HCT116 (cell line): ENCODE measurements around the gene STK32C. TPM values are rescaled to one million over a fixed set of nuclear protein-coding genes. Genes with fewer than 3 reads are reported as not detected.

Source experiments
- ATAC-seq: fragments of 200-7000 bp; cut with Tn5 transposase; 2 replicates; pipeline ENCODE4 v1.9.1; 2020; ENCODE audit warnings: mild to moderate bottlenecking, moderate library complexity
- BruUV-seq: library from RNA; stranded (reverse); fragments of 400-500 nt; replicated peaks from 2 replicates; lab custom pipeline; 2021; lab: Mats Ljungman, UMichigan
- CTCF ChIA-PET: fragments of 300-600 bp; sonication (Branson Sonifier 250); formaldehyde crosslinking; loops from one replicate; lab custom pipeline; 2021; ENCODE audit warnings: antibody characterized with exemption; lab: Charles Lee
- POLR2A ChIA-PET: fragments of 300-600, 350-600 bp; sonication (Branson Sonifier 250); formaldehyde crosslinking; loops from one replicate; lab custom pipeline; 2021; ENCODE audit warnings: antibody characterized with exemption; lab: Charles Lee
- RAD21 ChIA-PET, 2 experiments: fragments of 300-600 bp; sonication (Branson Sonifier 250); formaldehyde crosslinking; loops; one replicate each; lab custom pipeline; 2023; ENCODE audit warnings: low total read pairs in 2 of 2; ENCODE audit not compliant: uncharacterized antibody in 2 of 2, unreplicated experiment in 2 of 2, low non-redundant PET in 1 of 2; lab: Charles Lee
- DNase-seq: peaks from one replicate; pipeline ENCODE4 v3.0.0-alpha.2; 2010; ENCODE audit warnings: low read depth, low spot score
- H2AFZ ChIP-seq: fragments of 200-600 bp; shearing (Covaris generic), sonication (generic); 2 replicates; pipeline ENCODE4 v1.6.1; 2017; ENCODE audit warnings: low read depth, mixed run types, mixed read lengths, antibody characterized with exemption, low read length; ENCODE audit not compliant: poor library complexity, severe bottlenecking
- H3K27ac ChIP-seq: 2 replicates; pipeline ENCODE4 v1.5.1; 2012; ENCODE audit warnings: low read depth, low read length
- H3K27me3 ChIP-seq: fragments of 200-600 bp; sonication (generic); 2 replicates; pipeline ENCODE4 v1.6.1; 2016; ENCODE audit warnings: mixed run types, low read length, mixed read lengths; ENCODE audit not compliant: insufficient read depth
- H3K36me3 ChIP-seq, 2 experiments: fragments of 200-500 bp in 1 of 2; fragments of 200-600 bp in 1 of 2; sonication (Bioruptor generic) in 1 of 2; sonication (generic) in 1 of 2; 2 replicates each; pipeline versions ENCODE4 v1.5.1 to v1.6.1; 2014 to 2016; ENCODE audit warnings: low read length in 2 of 2, inconsistent platforms in 1 of 2, mixed read lengths in 1 of 2, mixed run types in 1 of 2; ENCODE audit not compliant: insufficient read depth in 2 of 2, control insufficient read depth in 1 of 2
- H3K4me1 ChIP-seq, 2 experiments: fragments of 200-600 bp in 1 of 2; sonication (generic) in 1 of 2; 2 replicates each; pipeline versions ENCODE4 v1.5.1 to v1.6.1; 2012 to 2017; ENCODE audit warnings: low read length in 2 of 2, inconsistent platforms in 1 of 2, mild to moderate bottlenecking in 1 of 2, mixed read lengths in 1 of 2, mixed run types in 1 of 2, moderate library complexity in 1 of 2; ENCODE audit not compliant: insufficient read depth in 2 of 2, control insufficient read depth in 1 of 2
- H3K4me2 ChIP-seq: fragments of 200-600 bp; sonication (generic); 2 replicates; pipeline ENCODE4 v1.6.1; 2017; ENCODE audit warnings: mixed run types, low read length, mixed read lengths
- H3K4me3 ChIP-seq, 2 experiments: fragments of 200-600 bp in 1 of 2; sonication (generic) in 1 of 2; replicated peaks in 1 of 2; 2 replicates each; pipeline ENCODE4 v1.5.1; 2011 to 2016; ENCODE audit warnings: low read length in 2 of 2, control low read depth in 1 of 2, low read depth in 1 of 2, mild to moderate bottlenecking in 1 of 2, mixed read lengths in 1 of 2, mixed run types in 1 of 2
- H3K79me2 ChIP-seq: fragments of 200-600 bp; sonication (generic); 2 replicates; pipeline ENCODE4 v1.6.1; 2017; ENCODE audit warnings: mild to moderate bottlenecking, mixed run types, low read length, moderate library complexity, mixed read lengths; ENCODE audit not compliant: insufficient read depth
- H3K9ac ChIP-seq: fragments of 200-600 bp; sonication (generic); 2 replicates; pipeline ENCODE4 v1.6.1; 2016; ENCODE audit warnings: low read length, mixed read lengths
- H3K9me2 ChIP-seq: fragments of 200-600 bp; sonication (generic), shearing (Covaris generic); 2 replicates; pipeline ENCODE4 v1.6.1; 2017; ENCODE audit warnings: mixed run types, mild to moderate bottlenecking, moderate library complexity; ENCODE audit not compliant: insufficient read depth
- H3K9me3 ChIP-seq, 2 experiments: fragments of 200-500 bp in 1 of 2; fragments of 200-600 bp in 1 of 2; sonication (Bioruptor generic) in 1 of 2; sonication (generic) in 1 of 2; 2 replicates each; pipeline ENCODE4 v1.6.1; 2014 to 2017; ENCODE audit warnings: low read length in 2 of 2, mixed read lengths in 2 of 2, inconsistent platforms in 1 of 2, low read depth in 1 of 2, mild to moderate bottlenecking in 1 of 2, mixed run types in 1 of 2, moderate library complexity in 1 of 2; ENCODE audit not compliant: control insufficient read depth in 1 of 2, insufficient read depth in 1 of 2
- H4K20me1 ChIP-seq: fragments of 200-600 bp; sonication (generic), shearing (Covaris generic); 2 replicates; pipeline ENCODE4 v1.6.1; 2017; ENCODE audit warnings: mixed run types, mild to moderate bottlenecking, moderate library complexity; ENCODE audit not compliant: insufficient read depth
- CBX3 ChIP-seq: IDR thresholded peaks from 2 replicates; pipeline ENCODE4 v1.6.1; 2012; ENCODE audit warnings: low read depth
- CEBPB ChIP-seq: IDR thresholded peaks from 2 replicates; pipeline ENCODE4 v1.6.1; 2012; ENCODE audit warnings: low read depth
- EGR1 ChIP-seq: IDR thresholded peaks from 2 replicates; pipeline ENCODE4 v1.6.1; 2012; ENCODE audit warnings: low read depth
- ELF1 ChIP-seq: IDR thresholded peaks from 2 replicates; pipeline ENCODE4 v1.6.1; 2012; ENCODE audit warnings: low read depth, borderline replicate concordance
- EZH2 ChIP-seq: fragments of 200-600 bp; sonication (generic); IDR thresholded peaks from 2 replicates; pipeline ENCODE4 v1.6.1; 2017; ENCODE audit warnings: antibody characterized with exemption, mixed run types
- EZH2phosphoT487 ChIP-seq: fragments of 200-600 bp; IDR thresholded peaks from 2 replicates; pipeline ENCODE4 v1.6.1; 2018; ENCODE audit warnings: antibody characterized with exemption, borderline replicate concordance
- FOSL1 ChIP-seq: IDR thresholded peaks from 2 replicates; pipeline ENCODE4 v1.6.1; 2012; ENCODE audit warnings: low read depth
- JUND ChIP-seq: IDR thresholded peaks from 2 replicates; pipeline ENCODE4 v1.6.1; 2012
- POLR2A ChIP-seq: IDR thresholded peaks from 2 replicates; pipeline ENCODE4 v1.7.0; 2011; ENCODE audit warnings: borderline replicate concordance; ENCODE audit not compliant: insufficient read depth, insufficient read length; ENCODE audit errors: extremely low read depth
- POLR2AphosphoS5 ChIP-seq: IDR thresholded peaks from 2 replicates; pipeline ENCODE4 v1.6.1; 2011; ENCODE audit warnings: mild to moderate bottlenecking, low read depth, low read length, moderate library complexity
- SIN3A ChIP-seq: IDR thresholded peaks from 2 replicates; pipeline ENCODE4 v1.6.1; 2012; ENCODE audit warnings: low read depth
- SP1 ChIP-seq: IDR thresholded peaks from 2 replicates; pipeline ENCODE4 v1.6.1; 2012; ENCODE audit warnings: low read depth
- TCF7L2 ChIP-seq: IDR thresholded peaks from 2 replicates; pipeline ENCODE4 v1.7.0; 2011; ENCODE audit warnings: borderline replicate concordance, inconsistent platforms; ENCODE audit not compliant: insufficient read depth, insufficient read length; ENCODE audit errors: extremely low read depth
- YY1 ChIP-seq: IDR thresholded peaks from 2 replicates; pipeline ENCODE4 v1.6.1; 2011; ENCODE audit warnings: low read length, low read depth, moderate library complexity, mild to moderate bottlenecking; ENCODE audit not compliant: insufficient replicate concordance; ENCODE audit errors: extremely low read depth
- ZNF274 ChIP-seq: fragments of 200-500 bp; sonication (Bioruptor generic); IDR thresholded peaks from 2 replicates; pipeline ENCODE4 v1.6.1; 2014; ENCODE audit warnings: mild to moderate bottlenecking, low read depth, low read length, inconsistent platforms
- intact Hi-C: fragments of 100-400 bp; cut with micrococcal nuclease; formaldehyde crosslinking; loops from 2 replicates; pipeline ENCODE4 v1.10.0; 2022
- total RNA-seq: library from RNA; stranded (reverse); gene quantifications from one replicate; pipeline ENCODE4 v1.2.1, GENCODE V29; 2021; ENCODE audit not compliant: unreplicated experiment
- TF ChIP-seq, protein P1 (sequence below): IDR thresholded peaks from 2 replicates; pipeline ENCODE4 v1.6.1; 2012
- TF ChIP-seq, protein P2 (sequence below): IDR thresholded peaks from 2 replicates; pipeline ENCODE4 v1.6.1; 2011; ENCODE audit warnings: mild to moderate bottlenecking, low read length, moderate library complexity; ENCODE audit not compliant: insufficient replicate concordance; ENCODE audit errors: extremely low read depth
- TF ChIP-seq, protein P3 (sequence below): IDR thresholded peaks from 2 replicates; pipeline ENCODE4 v1.6.1; 2012

The STK32C gene
- total RNA-seq, 1 experiment from 2014 or later: 29.7 TPM

DNA sequence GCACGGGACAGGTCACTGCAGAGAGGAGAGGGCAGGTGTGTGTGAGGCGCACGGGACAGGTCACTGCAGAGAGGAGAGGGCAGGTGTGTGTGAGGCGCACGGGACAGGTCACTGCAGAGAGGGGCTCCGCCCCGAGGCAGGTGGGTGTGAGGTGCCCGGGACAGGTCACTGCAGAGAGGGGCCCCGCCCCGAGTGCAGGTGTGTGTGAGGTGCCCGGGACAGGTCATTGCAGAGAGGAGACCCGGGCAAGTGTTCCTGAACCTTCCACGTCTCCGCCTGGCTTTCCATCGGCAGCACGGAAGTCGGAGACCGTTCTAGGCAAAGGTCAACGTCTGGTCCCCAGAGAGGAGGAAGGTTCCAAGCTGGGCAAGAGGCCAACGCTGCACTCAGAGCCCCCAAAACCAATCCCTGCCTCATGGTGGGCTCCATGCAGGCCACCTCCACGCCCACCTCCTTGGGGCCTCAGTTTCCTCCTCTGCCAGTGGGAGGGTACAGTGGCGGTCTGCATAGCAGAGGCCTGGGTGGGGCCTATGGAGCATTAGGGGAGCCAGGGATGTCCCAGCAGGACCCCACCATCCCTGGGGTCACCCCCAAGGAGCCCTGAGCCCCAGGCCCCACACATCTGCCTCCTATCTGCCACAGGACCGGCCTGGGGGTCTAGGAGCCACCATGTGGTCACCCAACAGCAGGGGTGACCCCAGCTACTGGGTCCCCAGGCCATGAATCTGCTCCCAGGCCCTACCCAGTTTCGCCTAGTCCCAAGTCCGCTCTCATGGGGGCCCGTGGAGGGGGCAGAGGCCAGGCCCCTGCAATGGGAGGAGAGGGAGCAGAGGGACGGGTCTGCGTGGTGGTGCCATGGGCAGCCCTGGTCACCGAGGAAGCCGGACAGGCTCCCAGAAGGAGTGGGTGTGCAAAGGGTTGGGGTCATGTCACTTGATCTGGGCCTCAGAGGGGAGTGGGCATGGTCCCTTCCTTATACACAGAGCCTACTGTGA, 57.0 kb downstream of the STK32C start:
- ChIA-PET POLR2A (no interaction called here), RAD21 (no interaction called here), CTCF (no interaction called here)
- no peak for TF ChIP-seq CEBPB
- TF ChIP-seq TCF7L2: no peak
- TF ChIP-seq, protein P1, sequence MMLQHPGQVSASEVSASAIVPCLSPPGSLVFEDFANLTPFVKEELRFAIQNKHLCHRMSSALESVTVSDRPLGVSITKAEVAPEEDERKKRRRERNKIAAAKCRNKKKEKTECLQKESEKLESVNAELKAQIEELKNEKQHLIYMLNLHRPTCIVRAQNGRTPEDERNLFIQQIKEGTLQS: no peak
- no peak for TF ChIP-seq SIN3A
- no peak for TF ChIP-seq EZH2
- TF ChIP-seq EZH2phosphoT487: no peak
- TF ChIP-seq EGR1: no peak
- no peak for TF ChIP-seq POLR2AphosphoS5
- TF ChIP-seq POLR2A: no peak
- TF ChIP-seq JUND: no peak
- TF ChIP-seq FOSL1: no peak
- no peak for TF ChIP-seq YY1
- no peak for TF ChIP-seq ELF1
- TF ChIP-seq, protein P2, sequence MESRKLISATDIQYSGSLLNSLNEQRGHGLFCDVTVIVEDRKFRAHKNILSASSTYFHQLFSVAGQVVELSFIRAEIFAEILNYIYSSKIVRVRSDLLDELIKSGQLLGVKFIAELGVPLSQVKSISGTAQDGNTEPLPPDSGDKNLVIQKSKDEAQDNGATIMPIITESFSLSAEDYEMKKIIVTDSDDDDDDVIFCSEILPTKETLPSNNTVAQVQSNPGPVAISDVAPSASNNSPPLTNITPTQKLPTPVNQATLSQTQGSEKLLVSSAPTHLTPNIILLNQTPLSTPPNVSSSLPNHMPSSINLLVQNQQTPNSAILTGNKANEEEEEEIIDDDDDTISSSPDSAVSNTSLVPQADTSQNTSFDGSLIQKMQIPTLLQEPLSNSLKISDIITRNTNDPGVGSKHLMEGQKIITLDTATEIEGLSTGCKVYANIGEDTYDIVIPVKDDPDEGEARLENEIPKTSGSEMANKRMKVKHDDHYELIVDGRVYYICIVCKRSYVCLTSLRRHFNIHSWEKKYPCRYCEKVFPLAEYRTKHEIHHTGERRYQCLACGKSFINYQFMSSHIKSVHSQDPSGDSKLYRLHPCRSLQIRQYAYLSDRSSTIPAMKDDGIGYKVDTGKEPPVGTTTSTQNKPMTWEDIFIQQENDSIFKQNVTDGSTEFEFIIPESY: no peak
- TF ChIP-seq SP1: no peak
- no peak for TF ChIP-seq CBX3
- no peak for TF ChIP-seq ZNF274
- TF ChIP-seq, protein P3, sequence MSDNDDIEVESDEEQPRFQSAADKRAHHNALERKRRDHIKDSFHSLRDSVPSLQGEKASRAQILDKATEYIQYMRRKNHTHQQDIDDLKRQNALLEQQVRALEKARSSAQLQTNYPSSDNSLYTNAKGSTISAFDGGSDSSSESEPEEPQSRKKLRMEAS: no peak
- no TSS peak for BruUV-seq
- no peak overlapping the region for H2AFZ ChIP-seq
- no peaks in the 10 kb centered on the region for H3K9me3 ChIP-seq
- no peak overlapping the region for H3K4me3 ChIP-seq
- H3K36me3 ChIP-seq: no peaks in the 10 kb centered on the region
- H4K20me1 ChIP-seq: no peaks in the 10 kb centered on the region
- H3K4me1 ChIP-seq: peaks cover 0 to 8% of the 10 kb centered on the region in 2 experiments; a peak in 1 of 4 replicates
- H3K9me2 ChIP-seq: no peaks in the 10 kb centered on the region
- no peak for DNase-seq
- no peak overlapping the region for H3K9ac ChIP-seq
- no peaks in the 10 kb centered on the region for H3K79me2 ChIP-seq
- H3K27me3 ChIP-seq: no peaks in the 10 kb centered on the region
- ATAC-seq: no peak
- H3K4me2 ChIP-seq: no peak overlapping the region
- H3K27ac ChIP-seq: no peak overlapping the region
- intact Hi-C loops: no loop called here
